ENCODE measurements around the gene AKAP8.
"Not testable (repeated sequence)": the region's sequence is repeated elsewhere in the genome, so short reads cannot be mapped to it uniquely, and the experiment has no call there.

Gene AKAP8

DNA sequence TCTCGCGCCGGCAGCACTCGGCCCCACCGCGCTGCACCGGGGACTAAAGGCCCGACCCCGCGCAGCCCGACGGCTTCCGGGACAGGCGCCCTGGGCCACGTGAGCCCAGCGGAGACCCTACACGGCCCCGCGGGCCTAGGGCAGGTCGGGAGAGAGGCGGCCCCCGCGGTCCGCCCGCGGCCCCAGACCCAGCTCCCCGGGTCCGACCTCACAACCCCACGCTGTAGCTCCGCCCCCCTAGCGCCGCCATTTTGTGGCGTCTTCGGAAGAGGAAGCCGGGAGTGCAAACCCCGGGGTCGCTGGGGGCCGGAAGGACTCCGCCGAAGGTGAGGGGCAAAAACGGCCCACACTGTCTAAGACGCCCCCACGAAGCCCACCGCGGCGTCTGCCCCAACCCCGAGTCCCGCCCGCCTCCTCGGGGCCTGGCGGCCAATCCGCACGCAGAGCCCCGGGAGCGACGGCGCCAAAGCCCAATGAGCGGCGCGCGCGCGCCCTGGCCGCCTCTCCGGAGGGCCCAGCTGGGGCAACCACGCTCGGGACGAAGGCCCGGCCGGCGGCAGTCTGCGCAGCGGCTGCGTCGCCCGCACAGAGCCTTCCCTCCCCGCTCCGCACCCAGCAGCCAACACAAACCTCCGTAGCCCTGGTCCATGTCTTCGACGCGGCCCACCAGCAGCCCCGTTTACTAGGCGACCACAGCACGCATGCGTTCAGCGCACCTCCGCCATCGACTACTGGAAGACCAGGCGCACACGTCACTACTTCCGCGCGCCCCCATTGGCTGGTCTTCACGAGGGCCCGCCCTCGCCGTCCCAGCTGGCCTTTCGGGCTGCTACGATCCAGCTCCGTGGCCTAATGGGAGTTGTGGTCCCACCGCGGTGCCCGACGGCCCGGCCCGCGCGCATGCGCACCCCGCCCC is at the start of gene AKAP8:
TSS of gene AKAP8 (minus strand) at position 705 of the 916 bp plus-strand sequence. CDS start at position 649, 56 bp downstream.
- DNase-seq, result peak; percentile 96 to 98

DNA sequence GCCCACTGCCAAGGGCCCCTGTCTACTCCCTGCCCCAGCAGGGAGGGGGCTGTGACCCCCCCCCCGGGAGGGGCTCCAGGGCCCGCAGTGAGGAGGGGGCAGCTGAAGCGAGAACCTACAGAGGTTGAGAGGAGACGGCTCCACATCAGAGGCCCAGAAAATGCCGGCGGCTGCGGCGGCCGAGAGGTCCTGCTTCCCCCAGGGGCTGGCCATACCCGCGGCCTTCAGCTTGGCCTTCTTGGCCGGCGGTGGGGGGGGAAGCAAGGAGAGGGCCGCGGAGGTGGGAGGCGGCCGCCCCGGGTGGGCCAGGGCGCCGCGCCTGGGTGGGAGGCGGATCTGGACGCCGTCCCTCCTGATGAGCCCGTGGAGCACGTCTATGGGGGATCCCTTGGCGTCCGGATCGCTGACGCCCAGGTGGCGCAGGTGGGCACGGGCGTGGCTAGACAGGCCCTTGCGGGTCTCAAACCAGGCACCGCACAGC is 48.4 kb upstream of the AKAP8 start:
- no peak for DNase-seq

- DNase-seq, result no peak
Measured at GRCh38 chr19:15427350-15427700, 47.7 kb upstream of the AKAP8 start.

DNA sequence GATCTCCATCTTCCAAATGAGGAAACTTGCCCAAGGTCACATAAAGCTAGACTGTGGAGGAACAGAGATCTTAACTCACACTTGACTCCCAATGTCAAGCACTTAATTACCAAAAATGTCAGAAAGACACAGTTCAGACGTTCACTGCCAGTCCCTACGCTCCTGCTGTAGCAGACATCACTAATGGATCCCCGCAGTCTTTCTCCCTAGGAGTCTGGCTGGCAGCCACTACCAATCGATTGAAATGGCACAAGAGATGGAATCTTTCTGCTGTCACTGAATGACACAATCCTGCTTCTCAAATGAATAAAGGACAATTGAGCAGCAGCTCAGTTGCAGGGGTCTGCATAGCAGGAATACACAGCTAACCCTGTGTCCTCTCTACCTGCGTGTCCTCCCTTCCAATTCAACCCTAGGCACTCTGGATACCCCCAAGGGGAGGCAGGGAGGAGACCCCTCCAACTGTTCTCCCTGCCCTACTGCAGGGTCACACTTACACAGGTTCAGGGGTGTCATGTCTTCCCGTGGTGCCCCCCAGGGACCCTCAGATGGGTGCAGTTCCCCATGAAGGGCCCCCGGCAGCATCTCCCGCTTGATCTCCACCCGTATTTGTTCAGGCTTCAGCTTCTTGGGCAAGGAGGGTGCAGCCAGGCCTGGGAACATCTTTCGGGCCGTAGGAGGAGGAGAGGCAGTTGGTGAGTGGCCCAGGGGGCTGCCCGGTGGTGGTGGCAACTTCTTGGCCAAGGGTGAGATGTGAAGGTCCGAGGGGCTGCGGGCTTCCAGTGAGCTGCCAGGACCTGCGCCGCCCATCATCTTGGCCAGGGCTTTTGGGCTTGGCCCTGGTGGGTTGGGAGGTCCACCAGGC is 47.1 kb upstream of the AKAP8 start:
- DNase-seq, result no peak

DNA sequence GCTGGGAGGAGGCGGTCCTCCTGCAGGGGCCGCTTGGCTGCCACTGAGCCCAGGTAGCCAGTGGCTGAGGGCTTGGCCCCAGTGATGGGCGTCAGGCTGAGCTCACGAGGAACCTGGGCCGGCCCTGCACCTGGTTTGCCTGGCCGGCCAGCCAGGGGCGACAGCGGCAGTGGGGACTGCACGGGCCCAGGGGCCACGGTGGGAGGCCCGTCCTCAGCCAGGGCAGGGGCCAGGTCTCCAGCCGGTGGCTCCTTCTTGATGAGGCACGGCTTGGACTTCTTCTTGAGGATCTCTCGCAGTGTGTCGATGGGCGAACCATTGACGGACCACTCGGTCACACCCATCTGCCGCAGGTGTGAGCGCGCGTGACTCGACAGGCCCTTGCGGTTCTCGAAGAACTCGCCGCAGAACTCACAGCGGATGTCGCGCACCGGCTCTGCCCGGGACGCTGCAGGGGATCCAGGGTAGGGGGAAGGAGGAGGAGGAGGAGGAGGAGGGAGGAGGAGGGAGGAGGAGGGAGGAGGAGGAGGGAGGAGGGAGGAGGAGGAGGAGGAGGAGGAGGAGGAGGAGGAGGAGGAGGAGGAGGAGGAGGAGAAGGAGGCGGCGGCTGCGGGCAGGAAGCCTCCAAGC is 45.8 kb upstream of the AKAP8 start:
- DNase-seq, result no peak

- DNase-seq, result no peak
Measured at GRCh38 chr19:15424692-15425272, 45.2 kb upstream of the AKAP8 start.

DNA sequence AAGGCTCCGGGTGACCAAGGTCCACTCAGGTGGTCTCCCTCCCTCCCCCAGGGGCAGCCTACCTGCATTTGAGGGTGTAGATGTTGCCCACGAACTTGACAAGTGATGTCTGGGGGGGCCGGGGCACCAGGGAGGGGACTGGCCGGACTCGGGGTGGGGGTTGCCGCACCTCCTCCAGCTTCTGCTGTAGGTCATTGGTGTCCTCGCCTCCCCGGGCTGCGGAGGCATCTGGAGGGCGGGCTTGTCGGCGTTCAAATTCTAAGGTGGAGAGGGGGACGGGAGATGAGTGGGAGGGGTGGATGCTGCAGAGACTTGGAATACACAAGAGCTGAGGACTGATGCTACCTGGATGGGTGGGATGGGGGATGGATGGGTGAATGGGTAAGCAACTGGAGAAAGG is 44.5 kb upstream of the AKAP8 start:
- no peak for DNase-seq

DNA sequence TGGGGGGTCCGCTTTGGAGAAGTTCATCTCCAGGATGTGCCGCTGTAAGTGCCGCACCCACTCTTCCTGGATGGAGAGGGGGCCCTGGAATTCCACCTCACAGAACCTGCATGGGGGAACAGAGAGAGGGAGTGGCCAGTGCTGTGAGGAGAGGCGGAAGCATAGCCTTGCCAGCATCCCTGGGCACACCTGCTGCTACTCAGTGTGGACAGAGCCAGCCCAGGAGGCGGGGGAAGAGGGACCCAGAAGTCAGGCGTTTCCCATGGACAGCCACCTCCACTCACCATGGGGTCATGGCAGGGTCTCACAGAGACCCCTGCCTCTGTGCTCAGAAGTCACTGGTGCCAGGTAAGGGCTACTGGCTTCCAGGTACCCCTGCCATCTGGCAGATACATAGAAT is 43.5 kb upstream of the AKAP8 start:
- no peak for DNase-seq

DNA sequence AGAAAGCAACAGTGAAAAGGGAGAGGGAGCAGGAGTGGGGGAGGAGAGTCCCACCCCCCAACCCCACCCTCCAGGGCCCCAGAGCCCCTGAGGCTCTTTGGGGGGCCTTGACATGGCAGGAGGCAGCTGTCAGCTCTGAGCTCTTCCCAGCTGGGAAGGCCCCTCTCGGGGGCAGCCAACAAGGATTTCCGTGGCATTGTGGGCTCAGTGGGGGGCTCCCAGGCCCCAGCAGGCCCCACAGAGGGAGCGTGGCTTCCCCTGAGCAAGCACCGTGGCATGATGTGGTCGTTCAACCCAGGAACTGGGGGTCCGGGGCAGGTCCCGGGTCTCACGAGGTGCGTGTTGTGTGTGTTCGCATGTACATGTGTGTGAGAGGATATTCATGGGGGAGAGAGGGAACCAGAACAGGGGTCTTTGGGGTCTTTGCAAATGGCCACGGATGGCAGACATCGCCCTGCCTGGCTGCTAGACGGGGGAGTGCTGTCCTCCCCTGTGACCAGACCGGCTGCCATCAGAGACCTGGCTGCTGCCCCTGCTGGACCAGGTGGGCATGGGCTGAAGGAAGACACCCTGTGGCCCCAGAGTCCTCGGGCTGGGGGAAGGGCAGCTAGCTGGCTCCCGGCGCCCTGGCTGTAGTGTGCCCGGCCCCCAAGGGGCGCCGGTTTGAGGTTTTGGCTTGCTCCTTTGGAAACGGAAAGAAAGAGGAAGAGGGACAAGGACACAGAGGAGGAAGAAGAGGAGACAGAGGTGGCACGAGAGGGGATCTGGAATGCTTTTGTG is 42.9 kb upstream of the AKAP8 start:
- DNase-seq, result no peak

GRCh38 chr19:15421721-15422260 is 42.2 kb upstream of the AKAP8 start:
- DNase-seq, result no peak

GRCh38 chr19:15421136-15421695 is 41.6 kb upstream of the AKAP8 start:
- DNase-seq, result no peak

GRCh38 chr19:15419413-15420025 is 39.9 kb upstream of the AKAP8 start:
- no peak for DNase-seq

DNA sequence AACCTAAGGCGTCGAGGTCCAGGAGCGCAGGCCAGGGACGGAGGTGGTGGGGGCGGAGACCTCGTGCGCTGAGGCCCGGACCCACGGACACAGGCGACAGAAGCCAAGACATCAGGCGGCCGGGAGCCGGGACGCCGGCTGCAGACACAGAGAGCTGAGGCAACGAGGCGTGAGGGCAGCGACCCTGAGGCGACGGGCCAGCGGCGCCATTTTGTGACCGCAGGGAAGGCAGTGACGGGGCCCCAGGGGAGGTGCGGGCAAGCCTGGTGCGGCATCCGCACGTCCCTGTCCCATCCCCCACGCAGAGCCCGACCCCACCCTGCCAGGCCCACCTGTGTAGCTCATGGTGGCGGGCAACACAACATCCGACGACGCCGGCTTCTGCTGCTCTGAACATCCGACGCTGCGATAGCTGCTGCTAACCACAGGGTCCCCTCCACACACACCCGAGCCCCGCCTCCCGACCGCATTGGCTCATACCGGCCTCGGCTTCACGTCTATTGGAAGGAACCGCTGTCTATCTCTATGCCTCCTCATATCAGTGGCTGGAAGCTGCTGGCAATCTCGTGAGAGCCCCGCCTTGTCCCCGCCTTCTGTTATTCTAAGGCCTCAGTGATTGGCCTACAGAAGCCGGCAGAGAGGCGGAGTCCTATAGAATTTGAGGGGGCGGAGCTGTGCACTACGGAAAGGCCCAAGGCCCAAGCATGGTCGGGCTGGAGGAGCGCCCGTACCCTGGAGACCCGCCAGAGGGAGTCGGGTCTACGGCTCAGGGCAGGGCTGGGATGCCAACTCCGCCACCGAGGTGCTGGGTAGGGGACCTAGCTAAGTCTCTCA is 39.2 kb upstream of the AKAP8 start, which contains the start of gene AKAP8L:
TSS of gene AKAP8L (minus strand) at position 410 of the 834 bp plus-strand sequence. CDS start at position 345, 65 bp downstream.
- peak; percentile 99 for DNase-seq

DNA sequence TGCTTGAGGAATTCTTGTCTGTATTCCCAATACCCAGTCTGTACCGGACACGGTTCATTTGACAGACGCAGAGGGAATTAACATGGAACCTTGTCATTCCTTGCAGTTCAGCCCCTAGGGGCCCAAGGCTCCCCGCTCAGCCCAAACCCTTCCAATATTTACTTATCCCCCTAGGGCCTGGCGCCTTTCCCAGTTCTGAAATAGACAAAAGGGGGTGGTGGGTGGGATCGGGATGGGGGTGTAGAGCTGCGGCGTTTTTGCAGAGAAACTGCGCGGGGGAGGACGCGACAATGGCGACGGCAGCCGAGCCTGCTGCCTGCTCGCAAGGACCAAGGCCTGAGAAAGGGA is 38.6 kb upstream of the AKAP8 start:
- peak; percentile 84 to 88 for DNase-seq

GRCh38 chr19:15417699-15418098 is 38.1 kb upstream of the AKAP8 start:
- DNase-seq, result peak in 1 of 2 experiments; percentile 60

- no peak for DNase-seq
Measured at GRCh38 chr19:15412832-15413231, 33.2 kb upstream of the AKAP8 start.

- DNase-seq, result not testable (repeated sequence)
Measured at GRCh38 chr19:15411351-15411750, 31.8 kb upstream of the AKAP8 start.

GRCh38 chr19:15404780-15405211 is 25.2 kb upstream of the AKAP8 start:
- DNase-seq, result no peak

DNA sequence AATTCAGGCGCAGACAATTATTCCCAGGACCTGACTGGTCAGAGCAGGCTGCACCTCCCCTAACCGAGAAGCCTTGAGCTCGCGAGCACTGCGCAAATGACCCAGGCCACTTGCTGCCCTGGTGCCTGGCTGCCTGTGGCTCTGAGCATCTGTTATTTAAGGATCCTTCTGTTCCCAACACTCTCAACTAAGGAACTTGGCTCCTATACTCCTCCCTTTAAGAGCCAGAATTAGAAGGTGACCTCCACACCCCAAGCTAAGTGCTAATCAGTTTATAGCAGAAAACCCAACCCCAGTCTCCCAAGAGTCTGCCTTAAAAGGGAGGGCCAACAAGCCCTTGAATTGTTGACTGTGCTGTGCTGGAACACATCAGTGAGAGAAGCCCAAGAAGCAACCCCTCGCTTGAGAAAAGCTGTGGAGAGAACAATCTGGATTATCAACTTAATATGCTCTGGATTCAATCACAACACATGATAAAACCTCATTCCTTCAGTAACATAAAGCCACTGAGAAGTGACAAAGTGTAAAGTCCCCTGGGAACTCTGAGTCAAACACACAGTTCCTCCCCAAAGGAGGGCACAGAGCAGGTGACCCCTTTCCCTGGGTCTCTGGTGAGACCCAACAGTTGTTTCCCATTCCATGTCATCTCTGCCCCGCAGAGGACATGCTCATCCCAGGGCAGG is 24.7 kb upstream of the AKAP8 start:
- no peak for DNase-seq
